GM20000 (cell line): ENCODE measurements around the gene TEX26.

Source experiments
- DNase-seq: peaks from one replicate; pipeline ENCODE4 v3.0.0; 2012; ENCODE audit warnings: low spot score
- CTCF ChIP-seq: IDR thresholded peaks from 2 replicates; pipeline ENCODE4 v1.5.1; 2012; ENCODE audit warnings: mild to moderate bottlenecking, control low read depth; ENCODE audit errors: extremely low read depth, missing control alignments

TEX26 gene

GRCh38 chr13:30976025-30976424 lies 43.6 kb downstream of the TEX26 start:
- no peak for TF ChIP-seq CTCF
- no peak for DNase-seq

GRCh38 chr13:30978981-30979956 lies 46.8 kb downstream of the TEX26 start:
- TF ChIP-seq CTCF = peak; percentile 83
- DNase-seq = no peak

- no peak for TF ChIP-seq CTCF
- no peak for DNase-seq
These were observed 50.0 kb downstream of the TEX26 start for GRCh38 chr13:30982506-30982905.

GRCh38 chr13:30982906-30983305 lies 50.5 kb downstream of the TEX26 start:
- TF ChIP-seq CTCF = no peak
- no peak for DNase-seq

GRCh38 chr13:30983431-30983830 lies 51.0 kb downstream of the TEX26 start:
- no peak for TF ChIP-seq CTCF
- DNase-seq = no peak

- no peak for DNase-seq
- TF ChIP-seq CTCF = no peak
These were observed 52.2 kb downstream of the TEX26 start for GRCh38 chr13:30984620-30985019.

- no peak for DNase-seq
- no peak for TF ChIP-seq CTCF
These were observed 53.3 kb downstream of the TEX26 start for GRCh38 chr13:30985637-30986205.
